Neural crest cell (in vitro differentiated cells): ENCODE results near the gene SEMA3B. TPM values are rescaled to one million over a fixed set of nuclear protein-coding genes. Genes with fewer than 3 reads are reported as not detected.

ENCODE experiments used
- DNase-seq: peaks from one replicate; pipeline ENCODE4 v3.0.0; 2021; ENCODE audit warnings: low read depth, mixed read lengths, low spot score
- H3K27ac Mint-ChIP-seq: one replicate; pipeline ENCODE4 v1.8.0; 2021; ENCODE audit warnings: mild to moderate bottlenecking, mixed read lengths; ENCODE audit not compliant: unreplicated experiment
- H3K27me3 Mint-ChIP-seq: 2 replicates; pipeline ENCODE4 v1.8.0; 2021; ENCODE audit warnings: low read depth, mild to moderate bottlenecking, mixed read lengths
- H3K36me3 Mint-ChIP-seq: 2 replicates; pipeline ENCODE4 v1.8.0; 2021; ENCODE audit warnings: low read depth, mild to moderate bottlenecking, mixed read lengths
- H3K4me1 Mint-ChIP-seq: 2 replicates; pipeline ENCODE4 v1.8.0; 2021; ENCODE audit warnings: mixed read lengths
- H3K4me3 Mint-ChIP-seq: one replicate; pipeline ENCODE4 v1.8.0; 2021; ENCODE audit warnings: mild to moderate bottlenecking, mixed read lengths
- H3K9me3 Mint-ChIP-seq: 2 replicates; pipeline ENCODE4 v1.8.0; 2021; ENCODE audit warnings: mixed read lengths
- CTCF ChIP-seq: fragments of 200-600 bp; sonication (generic); conservative IDR thresholded peaks from 2 replicates; pipeline ENCODE4 v1.5.0; 2021; ENCODE audit warnings: antibody characterized with exemption, mild to moderate bottlenecking
- total RNA-seq: library from RNA; stranded (reverse); gene quantifications from 2 replicates; pipeline ENCODE4 v1.2.1, GENCODE V29; 2021

SEMA3B gene
- total RNA-seq, 1 donor from 2014 or later: 2.9 TPM

GRCh38 chr3:50320853-50321335, 51.9 kb downstream of the SEMA3B start:
- peak; percentile 76 for DNase-seq
- no peaks in the 10 kb centered on the region for H3K9me3 Mint-ChIP-seq
- H3K36me3 Mint-ChIP-seq: peaks cover 16% of the 10 kb centered on the region

GRCh38 chr3:50321336-50322114, 52.6 kb downstream of the SEMA3B start:
- peak overlapping the region; percentile 94 for H3K4me3 Mint-ChIP-seq
- H3K4me1 Mint-ChIP-seq: peaks cover 53% of the 10 kb centered on the region
- H3K9me3 Mint-ChIP-seq: no peaks in the 10 kb centered on the region
- TF ChIP-seq CTCF: peak; percentile 73
- peak overlapping the region; percentile 100 for H3K27ac Mint-ChIP-seq
- H3K27me3 Mint-ChIP-seq: no peaks in the 10 kb centered on the region
- peaks cover 12% of the 10 kb centered on the region for H3K36me3 Mint-ChIP-seq
- DNase-seq: peak; percentile 85

More at GRCh38 chr3:50320853-50321335, 51.9 kb downstream of the SEMA3B start:
- H3K4me1 Mint-ChIP-seq: peaks cover 53% of the 10 kb centered on the region
- peak overlapping the region; percentile 96 for H3K27ac Mint-ChIP-seq
- no peaks in the 10 kb centered on the region for H3K27me3 Mint-ChIP-seq
- no peak for TF ChIP-seq CTCF
- peak overlapping the region; percentile 99 for H3K4me3 Mint-ChIP-seq

GRCh38 chr3:50322115-50322385, 53.1 kb downstream of the SEMA3B start:
- Mint-ChIP-seq H3K27ac (peak overlapping the region; percentile 100), H3K27me3 (no peaks in the 10 kb centered on the region), H3K4me3 (peak overlapping the region; percentile 94), H3K36me3 (peaks cover 10% of the 10 kb centered on the region), H3K9me3 (no peaks in the 10 kb centered on the region), H3K4me1 (peaks cover 53% of the 10 kb centered on the region)
- no peak for DNase-seq
- no peak for TF ChIP-seq CTCF

- Mint-ChIP-seq H3K27ac (peak within 1 kb of the TSS; percentile 100), H3K36me3 (peaks cover 10% of the 10 kb centered on the region), H3K4me1 (peaks cover 56% of the 10 kb centered on the region), H3K4me3 (peak within 1 kb of the TSS; percentile 94), H3K27me3 (no peaks in the 10 kb centered on the region), H3K9me3 (no peaks in the 10 kb centered on the region)
- DNase-seq: no peak
- no peak for TF ChIP-seq CTCF
Measured at GRCh38 chr3:50322386-50323091, 53.6 kb downstream of the SEMA3B start, which contains the start of gene HYAL2. TSS of gene HYAL2 (minus strand) at chr3:50322745. CDS start at chr3:50320489, 2,256 bp downstream.

- no peak for DNase-seq
- H3K4me3 Mint-ChIP-seq: peak overlapping the region; percentile 94
- TF ChIP-seq CTCF: no peak
- H3K27ac Mint-ChIP-seq: no peak overlapping the region
- peaks cover 58% of the 10 kb centered on the region for H3K4me1 Mint-ChIP-seq
- H3K36me3 Mint-ChIP-seq: peaks cover 13% of the 10 kb centered on the region
- no peaks in the 10 kb centered on the region for H3K27me3 Mint-ChIP-seq
- no peaks in the 10 kb centered on the region for H3K9me3 Mint-ChIP-seq
Measured at GRCh38 chr3:50323092-50323600, 54.2 kb downstream of the SEMA3B start.
